ENCODE results near the gene NUDT16L1.

GRCh38 chr16:4689864-4690704 lies 3.3 kb upstream of the NUDT16L1 start:
- TF ChIP-seq CTCF (IDR thresholded peaks at IDR 0.05; ENCODE audit: borderline replicate concordance, extremely low read depth, low read length, poor library complexity, severe bottlenecking) (no peak), EZH2 (IDR thresholded peaks at IDR 0.05; ENCODE audit: borderline replicate concordance, low read depth, low read length, severe bottlenecking) (no peak)

Measured in DND-41 (cell line).